ENCODE data around the gene RAD9B. TPM values are rescaled to one million over a fixed set of nuclear protein-coding genes. Genes with fewer than 3 reads are reported as not detected.

Gene RAD9B
- polyA plus RNA-seq, 3 donors: 1.1 to 3.0 (median 1.3) TPM

DNA sequence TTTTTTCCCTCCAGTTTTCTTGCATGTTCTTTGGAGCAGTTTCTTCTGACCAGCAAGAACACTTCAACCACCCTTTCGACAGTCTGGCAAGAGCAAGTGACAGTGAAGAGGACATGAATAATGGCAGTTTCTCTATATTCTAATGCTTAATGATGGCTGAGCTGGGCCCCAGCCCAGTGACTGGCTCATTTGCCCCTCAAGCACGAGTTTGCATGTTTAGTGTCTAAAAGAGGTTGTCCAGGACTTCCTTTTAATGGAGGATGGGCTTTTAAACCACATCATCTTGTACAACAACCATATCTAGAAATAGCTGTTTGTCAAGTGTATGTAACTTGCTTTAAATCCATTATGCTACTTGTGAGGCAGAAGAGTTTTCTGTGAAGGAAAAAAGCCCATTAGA is 28.4 kb downstream of the RAD9B start:
- DNase-seq: no peak

GRCh38 chr12:110531741-110532333 is 29.7 kb downstream of the RAD9B start:
- Histone ChIP-seq H3K9me3 (replicated peaks in 1 of 2; ENCODE audit: control insufficient read depth in 1 of 2, insufficient read depth in 1 of 2, low read length in 2 of 2) (no peaks in the 10 kb centered on the region), H3K9ac (ENCODE audit: insufficient read depth, low read length, poor library complexity, severe bottlenecking) (no peak overlapping the region), H3K27me3 (ENCODE audit: control insufficient read depth in 2 of 2, insufficient read depth in 2 of 2, low read length in 2 of 2) (no peaks in the 10 kb centered on the region), H3K27ac (ENCODE audit: low read depth in 1 of 2, low read length in 2 of 2) (no peak overlapping the region), H4K20me1 (ENCODE audit: insufficient read depth, low read length) (peaks cover 57% of the 10 kb centered on the region), H3K36me3 (replicated peaks in 1 of 2; ENCODE audit: control insufficient read depth in 1 of 2, insufficient read depth in 2 of 2, low read length in 2 of 2) (peaks cover 49 to 73% of the 10 kb centered on the region in 2 donors), H3K79me2 (ENCODE audit: insufficient read depth, low read length) (peaks cover 7% of the 10 kb centered on the region), H3K4me1 (ENCODE audit: control insufficient read depth in 1 of 2, insufficient read depth in 2 of 2, low read length in 2 of 2) (no peaks in the 10 kb centered on the region), H3K4me2 (replicated peaks; ENCODE audit: extremely low read depth, low read length, poor library complexity, severe bottlenecking) (no peak overlapping the region), H2AFZ (ENCODE audit: insufficient read depth, low read depth, low read length, poor library complexity, severe bottlenecking) (no peak overlapping the region), H3K4me3 (replicated peaks in 1 of 3; ENCODE audit: low read depth in 2 of 3, low read length in 3 of 3) (no peak overlapping the region)
- Mint-ChIP-seq H3K4me1 (no peaks in the 10 kb centered on the region), H3K4me3 (no peak overlapping the region), H3K9me3 (no peaks in the 10 kb centered on the region), H3K36me3 (peaks cover 51 to 70% of the 10 kb centered on the region in 2 donors), H3K27ac (no peak overlapping the region), H3K27me3 (ENCODE audit: low read depth in 3 of 3) (peaks cover 0 to 3% (median 0%) of the 10 kb centered on the region in 3 donors)
- no CpG with 5 or more reads among the region's 2 CpGs for WGBS (ENCODE audit: insufficient coverage)
- TF ChIP-seq, protein P1, sequence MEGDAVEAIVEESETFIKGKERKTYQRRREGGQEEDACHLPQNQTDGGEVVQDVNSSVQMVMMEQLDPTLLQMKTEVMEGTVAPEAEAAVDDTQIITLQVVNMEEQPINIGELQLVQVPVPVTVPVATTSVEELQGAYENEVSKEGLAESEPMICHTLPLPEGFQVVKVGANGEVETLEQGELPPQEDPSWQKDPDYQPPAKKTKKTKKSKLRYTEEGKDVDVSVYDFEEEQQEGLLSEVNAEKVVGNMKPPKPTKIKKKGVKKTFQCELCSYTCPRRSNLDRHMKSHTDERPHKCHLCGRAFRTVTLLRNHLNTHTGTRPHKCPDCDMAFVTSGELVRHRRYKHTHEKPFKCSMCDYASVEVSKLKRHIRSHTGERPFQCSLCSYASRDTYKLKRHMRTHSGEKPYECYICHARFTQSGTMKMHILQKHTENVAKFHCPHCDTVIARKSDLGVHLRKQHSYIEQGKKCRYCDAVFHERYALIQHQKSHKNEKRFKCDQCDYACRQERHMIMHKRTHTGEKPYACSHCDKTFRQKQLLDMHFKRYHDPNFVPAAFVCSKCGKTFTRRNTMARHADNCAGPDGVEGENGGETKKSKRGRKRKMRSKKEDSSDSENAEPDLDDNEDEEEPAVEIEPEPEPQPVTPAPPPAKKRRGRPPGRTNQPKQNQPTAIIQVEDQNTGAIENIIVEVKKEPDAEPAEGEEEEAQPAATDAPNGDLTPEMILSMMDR (IDR thresholded peaks at IDR 0.05): no peak
- intact Hi-C loops (cut with micrococcal nuclease): no loop called here
- no peak for DNase-seq

More for the DNA sequence above, 28.4 kb downstream of the RAD9B start:
- no peak overlapping the region for H3K4me3 Mint-ChIP-seq
- Histone ChIP-seq H3K36me3 (replicated peaks in 1 of 2; ENCODE audit: control insufficient read depth in 1 of 2, insufficient read depth in 2 of 2, low read length in 2 of 2) (peaks cover 36 to 60% of the 10 kb centered on the region in 2 donors), H3K4me2 (replicated peaks; ENCODE audit: extremely low read depth, low read length, poor library complexity, severe bottlenecking) (no peak overlapping the region), H3K9ac (ENCODE audit: insufficient read depth, low read length, poor library complexity, severe bottlenecking) (no peak overlapping the region), H3K4me1 (ENCODE audit: control insufficient read depth in 1 of 2, insufficient read depth in 2 of 2, low read length in 2 of 2) (no peaks in the 10 kb centered on the region), H3K27ac (ENCODE audit: low read depth in 1 of 2, low read length in 2 of 2) (no peak overlapping the region), H3K27me3 (ENCODE audit: control insufficient read depth in 2 of 2, insufficient read depth in 2 of 2, low read length in 2 of 2) (no peaks in the 10 kb centered on the region), H3K9me3 (replicated peaks in 1 of 2; ENCODE audit: control insufficient read depth in 1 of 2, insufficient read depth in 1 of 2, low read length in 2 of 2) (no peaks in the 10 kb centered on the region), H4K20me1 (ENCODE audit: insufficient read depth, low read length) (peaks cover 43% of the 10 kb centered on the region), H2AFZ (ENCODE audit: insufficient read depth, low read depth, low read length, poor library complexity, severe bottlenecking) (no peak overlapping the region), H3K79me2 (ENCODE audit: insufficient read depth, low read length) (no peaks in the 10 kb centered on the region), H3K4me3 (replicated peaks in 1 of 3; ENCODE audit: low read depth in 2 of 3, low read length in 3 of 3) (no peak overlapping the region)
- H3K36me3 Mint-ChIP-seq: peaks cover 39 to 56% of the 10 kb centered on the region in 2 donors
- TF ChIP-seq, protein P1 (IDR thresholded peaks at IDR 0.05): no peak
- intact Hi-C loops (cut with micrococcal nuclease): no loop called here
- no CpG with 5 or more reads among the region's 2 CpGs for WGBS (ENCODE audit: insufficient coverage)
- peaks cover 0 to 3% (median 0%) of the 10 kb centered on the region in 3 donors for H3K27me3 Mint-ChIP-seq (ENCODE audit: low read depth in 3 of 3)
- no peaks in the 10 kb centered on the region for H3K4me1 Mint-ChIP-seq
- H3K27ac Mint-ChIP-seq: peak overlapping the region in 1 of 7 donors; percentile 50
- no peaks in the 10 kb centered on the region for H3K9me3 Mint-ChIP-seq
